H1 (cell line): ENCODE data around the gene HPD. TPM values are rescaled to one million over a fixed set of nuclear protein-coding genes. Genes with fewer than 3 reads are reported as not detected.

Source experiments
- CTCF ChIA-PET: fragments of 300-600 bp; sonication (Branson Sonifier 250); formaldehyde crosslinking; loops from one replicate; lab custom pipeline; 2021; ENCODE audit not compliant: partially characterized antibody; lab: Charles Lee
- POLR2A ChIA-PET: fragments of 300-600 bp; sonication (Branson Sonifier 250); formaldehyde crosslinking; loops from one replicate; lab custom pipeline; 2021; ENCODE audit warnings: inconsistent platforms; ENCODE audit not compliant: partially characterized antibody; lab: Charles Lee
- DNase-seq, 2 experiments: peaks; one replicate each; pipeline versions ENCODE4 v3.0.0 to v3.0.0-alpha.2; 2010 to 2022; ENCODE audit warnings: low spot score in 2 of 2, low read depth in 1 of 2, mixed read lengths in 1 of 2
- FAIRE-seq: peaks from 2 replicates; lab custom pipeline; 2011; peaks lifted over from hg19 to GRCh38; lab: Jason Lieb, UNC
- H2AFZ ChIP-seq: 2 replicates; pipeline ENCODE4 v1.8.1; 2012; ENCODE audit warnings: low read length, inconsistent platforms
- H2AK5ac ChIP-seq: 2 replicates; pipeline ENCODE4 v1.6.1; 2013; ENCODE audit warnings: low read depth, low read length
- H2BK120ac ChIP-seq: replicated peaks from 2 replicates; pipeline ENCODE3; 2013; ENCODE audit warnings: low read depth, low read length, inconsistent platforms
- H2BK12ac ChIP-seq: 2 replicates; pipeline ENCODE4 v1.6.1; 2013; ENCODE audit warnings: low read depth, low read length
- H2BK15ac ChIP-seq: 2 replicates; pipeline ENCODE4 v1.6.1; 2013; ENCODE audit warnings: low read length
- H2BK20ac ChIP-seq: 2 replicates; pipeline ENCODE4 v1.6.1; 2013; ENCODE audit warnings: low read length
- H2BK5ac ChIP-seq: 2 replicates; pipeline ENCODE4 v1.6.1; 2013; ENCODE audit warnings: low read depth, low read length
- H3K14ac ChIP-seq: 2 replicates; pipeline ENCODE4 v1.6.1; 2013; ENCODE audit warnings: inconsistent platforms; ENCODE audit not compliant: insufficient read length
- H3K18ac ChIP-seq: 2 replicates; pipeline ENCODE4 v1.6.1; 2013; ENCODE audit warnings: low read length; ENCODE audit errors: extremely low read depth
- H3K23ac ChIP-seq: 2 replicates; pipeline ENCODE4 v1.6.1; 2013; ENCODE audit warnings: inconsistent platforms; ENCODE audit not compliant: insufficient read length
- H3K23me2 ChIP-seq: 2 replicates; pipeline ENCODE4 v1.6.1; 2013; ENCODE audit warnings: low read depth, low read length
- H3K27ac ChIP-seq: 2 replicates; pipeline ENCODE4 v1.6.1; 2011; ENCODE audit warnings: low read depth, low read length, inconsistent platforms
- H3K27me3 ChIP-seq, 4 experiments: replicated peaks in 1 of 4; 1 replicate in 1 of 4; 2 replicates in 3 of 4; pipeline versions ENCODE4 v1.6.1 to v1.8.1; 2011 to 2013; ENCODE audit warnings: low read length in 3 of 4, mild to moderate bottlenecking in 3 of 4, inconsistent platforms in 2 of 4, mixed read lengths in 2 of 4, moderate library complexity in 1 of 4; ENCODE audit not compliant: control insufficient read depth in 3 of 4, insufficient read depth in 3 of 4; ENCODE audit errors: extremely low read depth in 1 of 4
- H3K36me3 ChIP-seq, 4 experiments: 2 replicates each; pipeline versions ENCODE4 v1.6.1 to v1.8.1; 2011 to 2013; ENCODE audit warnings: mild to moderate bottlenecking in 4 of 4, low read length in 3 of 4, moderate library complexity in 2 of 4, control low read depth in 1 of 4, inconsistent platforms in 1 of 4; ENCODE audit not compliant: insufficient read depth in 4 of 4, control insufficient read depth in 2 of 4
- H3K4ac ChIP-seq: replicated peaks from 2 replicates; pipeline ENCODE3; 2013; ENCODE audit warnings: low read length, low read depth, mixed read lengths, inconsistent platforms; ENCODE audit not compliant: insufficient read length
- H3K4me1 ChIP-seq, 4 experiments: replicated peaks in 1 of 4; 1 replicate in 1 of 4; 2 replicates in 3 of 4; pipeline versions ENCODE4 v1.6.1 to v1.8.1; 2011 to 2013; ENCODE audit warnings: low read length in 3 of 4, inconsistent platforms in 2 of 4, mixed read lengths in 1 of 4; ENCODE audit not compliant: insufficient read depth in 4 of 4, control insufficient read depth in 3 of 4
- H3K4me2 ChIP-seq, 2 experiments: 2 replicates each; pipeline versions ENCODE4 v1.6.1 to v1.8.1; 2011 to 2013; ENCODE audit warnings: low read depth in 2 of 2, low read length in 2 of 2, control low read depth in 1 of 2, inconsistent platforms in 1 of 2, mild to moderate bottlenecking in 1 of 2; ENCODE audit not compliant: insufficient read depth in 1 of 2
- H3K4me3 ChIP-seq, 4 experiments: fragments of 200-600, 300-600 bp in 1 of 4; sonication (generic), shearing (Covaris generic), sonication (Bioruptor Twin) in 1 of 4; 2 replicates each; pipeline versions ENCODE4 v1.5.1 to v1.8.1; 2011 to 2016; ENCODE audit warnings: low read length in 4 of 4, low read depth in 3 of 4, control low read depth in 2 of 4, inconsistent platforms in 2 of 4, mild to moderate bottlenecking in 2 of 4, mixed read lengths in 1 of 4, moderate library complexity in 1 of 4; ENCODE audit not compliant: insufficient read depth in 2 of 4; ENCODE audit errors: extremely low read depth in 1 of 4
- H3K56ac ChIP-seq: replicated peaks from 2 replicates; pipeline ENCODE3; 2013; ENCODE audit warnings: low read depth, mild to moderate bottlenecking, mixed read lengths, low read length, inconsistent platforms; ENCODE audit not compliant: insufficient read length
- H3K79me1 ChIP-seq: 2 replicates; pipeline ENCODE4 v1.6.1; 2013; ENCODE audit warnings: low read depth, low read length, control low read depth
- H3K79me2 ChIP-seq, 2 experiments: 2 replicates each; pipeline versions ENCODE4 v1.6.1 to v1.8.1; 2012 to 2013; ENCODE audit warnings: low read length in 2 of 2, mild to moderate bottlenecking in 2 of 2, inconsistent platforms in 1 of 2; ENCODE audit not compliant: insufficient read depth in 2 of 2, control insufficient read depth in 1 of 2
- H3K9ac ChIP-seq, 4 experiments: replicated peaks in 1 of 4; 1 replicate in 1 of 4; 2 replicates in 3 of 4; pipeline versions ENCODE4 v1.6.1 to v1.8.1; 2011 to 2013; ENCODE audit warnings: low read depth in 3 of 4, low read length in 3 of 4, control low read depth in 2 of 4, mild to moderate bottlenecking in 2 of 4, moderate library complexity in 2 of 4, inconsistent platforms in 1 of 4; ENCODE audit errors: extremely low read depth in 1 of 4
- H3K9me3 ChIP-seq, 2 experiments: 2 replicates each; pipeline versions ENCODE4 v1.6.1 to v1.8.1; 2012 to 2013; ENCODE audit warnings: mild to moderate bottlenecking in 2 of 2, moderate library complexity in 2 of 2, control low read depth in 1 of 2, inconsistent platforms in 1 of 2, low read depth in 1 of 2, low read length in 1 of 2, mixed read lengths in 1 of 2; ENCODE audit not compliant: insufficient read depth in 2 of 2
- H4K20me1 ChIP-seq, 2 experiments: replicated peaks in 1 of 2; 2 replicates each; pipeline versions ENCODE3 to v1.8.1; 2011 to 2013; ENCODE audit warnings: inconsistent platforms in 2 of 2, low read length in 2 of 2, mild to moderate bottlenecking in 1 of 2; ENCODE audit not compliant: insufficient read depth in 2 of 2, control insufficient read depth in 1 of 2
- H4K5ac ChIP-seq: 2 replicates; pipeline ENCODE4 v1.6.1; 2013; ENCODE audit warnings: low read length, low read depth, mixed read lengths, inconsistent platforms; ENCODE audit not compliant: insufficient read length
- H4K8ac ChIP-seq: 2 replicates; pipeline ENCODE4 v1.8.0; 2013; ENCODE audit warnings: mild to moderate bottlenecking, moderate library complexity, low read length, inconsistent platforms; ENCODE audit not compliant: insufficient read depth; ENCODE audit errors: extremely low read depth
- H4K91ac ChIP-seq: replicated peaks from 2 replicates; pipeline ENCODE3; 2013; ENCODE audit warnings: low read length, mixed read lengths, inconsistent platforms; ENCODE audit not compliant: insufficient read length
- ASH2L ChIP-seq: fragments of 200-600, 300-600 bp; sonication (generic); IDR thresholded peaks from one replicate; pipeline ENCODE4 v1.7.1; 2017; ENCODE audit warnings: low read length
- BCL11A ChIP-seq, 2 experiments: IDR thresholded peaks; one replicate each; pipeline ENCODE4 v1.6.1; 2011; ENCODE audit warnings: low read depth in 2 of 2, low read length in 2 of 2, mild to moderate bottlenecking in 2 of 2
- CBX5 ChIP-seq: fragments of 300-800, 300-1000 bp; sonication (generic); IDR thresholded peaks from 2 replicates; pipeline ENCODE4 v1.7.1; 2016; ENCODE audit warnings: antibody characterized with exemption, low read length, low read depth
- CHD1 ChIP-seq: IDR thresholded peaks from 2 replicates; pipeline ENCODE4 v1.6.1; 2012; ENCODE audit warnings: low read depth, low read length, improper control_type of control experiment
- CHD2 ChIP-seq: IDR thresholded peaks from 2 replicates; pipeline ENCODE4 v1.6.1; 2012; ENCODE audit warnings: low read length, improper control_type of control experiment
- FOSL1 ChIP-seq: IDR thresholded peaks from 2 replicates; pipeline ENCODE4 v1.6.1; 2011; ENCODE audit warnings: mild to moderate bottlenecking, low read depth, low read length, moderate library complexity; ENCODE audit not compliant: insufficient read depth
- MAFK ChIP-seq: IDR thresholded peaks from 2 replicates; pipeline ENCODE4 v1.6.1; 2012; ENCODE audit warnings: low read depth, mild to moderate bottlenecking, improper control_type of control experiment, low read length
- PHF8 ChIP-seq: fragments of 200-600 bp; sonication (generic); conservative IDR thresholded peaks from 2 replicates; pipeline ENCODE4 v1.7.1; 2012; ENCODE audit warnings: low read depth, mild to moderate bottlenecking, inconsistent platforms, low read length, moderate library complexity
- POLR2A ChIP-seq, 2 experiments: IDR thresholded peaks; 1 replicate in 1 of 2; 2 replicates in 1 of 2; pipeline ENCODE4 v1.6.1; 2011; ENCODE audit warnings: low read depth in 2 of 2, low read length in 2 of 2, mild to moderate bottlenecking in 2 of 2; ENCODE audit errors: control extremely low read depth in 1 of 2
- SIRT6 ChIP-seq: IDR thresholded peaks from one replicate; pipeline ENCODE4 v1.7.1; 2012; ENCODE audit warnings: low read length, inconsistent platforms
- SIX5 ChIP-seq: IDR thresholded peaks from 2 replicates; pipeline ENCODE4 v1.6.1; 2011; ENCODE audit warnings: mild to moderate bottlenecking, low read depth, low read length
- TAF1 ChIP-seq: IDR thresholded peaks from 2 replicates; pipeline ENCODE4 v1.6.1; 2011; ENCODE audit warnings: mild to moderate bottlenecking, low read depth, low read length
- WGBS, 2 experiments: shearing (Covaris generic) in 1 of 2; methylation state at CpG; one replicate each; pipeline versions ENCODE4 v1.1.6 to v1.1.7; 2013 to 2015; ENCODE audit warnings: low lambda C conversion rate in 2 of 2, mixed read lengths in 2 of 2, inconsistent platforms in 1 of 2, low coverage in 1 of 2, missing lambda C conversion rate in 1 of 2; ENCODE audit not compliant: insufficient replicate concordance in 2 of 2, insufficient coverage in 1 of 2, insufficient read length in 1 of 2; ENCODE audit errors: extremely low coverage in 1 of 2, missing lambda C conversion rate in 1 of 2; 5-methylcytosine and 5-hydroxymethylcytosine counted together
- polyA plus RNA-seq, 7 experiments: library from polyadenylated mRNA; depleted of rRNA in 3 of 7; stranded (reverse) in 5 of 7; unstranded in 2 of 7; fragments of >200 nt in 5 of 7; fragments of 200-250 nt in 2 of 7; gene quantifications; 1 replicate in 5 of 7; 2 replicates in 1 of 7; 4 replicates in 1 of 7; pipeline versions ENCODE4 v1.2.1 to v1.2.3, GENCODE V29; 2011 to 2013; ENCODE audit warnings: missing spikeins in 2 of 7, mixed read lengths in 2 of 7
- total RNA-seq: library from RNA; stranded (reverse); fragmentation: NEBNext Ultra II Directional; extraction: Animal tissue kit (Norgen Biotek cat#: 25700); gene quantifications from 2 replicates; pipeline ENCODE4 v1.2.1, GENCODE V29; 2021
- TF ChIP-seq, protein P1 (sequence below): IDR thresholded peaks from 2 replicates; pipeline ENCODE4 v1.6.1; 2012; ENCODE audit warnings: low read length, inconsistent platforms

The HPD gene
- total and polyA plus RNA-seq, 2 of the 8 experiments (the other 6 are each of a cell fraction or from before 2014, with no cell fraction given): 0.48 to 0.56 TPM

DNA sequence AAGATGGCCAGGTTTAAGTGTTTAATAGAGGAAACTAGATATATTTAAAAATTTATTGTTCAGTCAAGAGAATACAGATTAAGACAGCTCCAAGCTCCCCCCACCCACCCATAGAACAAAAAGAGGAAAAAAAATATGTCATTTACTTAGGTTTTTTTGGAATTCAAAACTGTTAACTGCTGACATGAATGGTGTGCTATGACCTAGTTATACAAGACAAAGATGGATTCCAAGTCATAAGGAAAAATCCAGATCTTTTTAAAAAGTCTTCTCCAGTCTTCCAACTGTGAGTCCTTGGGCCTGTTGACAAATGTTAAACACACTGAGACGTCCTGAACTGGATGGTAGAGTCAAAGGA, 56.2 kb downstream of the HPD start:
- peak overlapping the region; percentile 70 to 88 (median 81) for H3K4me3 ChIP-seq
- H3K9ac ChIP-seq: peak overlapping the region; percentile 64 to 98 (median 92)
- no peaks in the 10 kb centered on the region for H3K27me3 ChIP-seq
- peaks cover 6% of the 10 kb centered on the region in 2 experiments for H4K20me1 ChIP-seq
- H3K56ac ChIP-seq: no peak overlapping the region
- no peak overlapping the region for H3K4ac ChIP-seq
- no peak overlapping the region for H4K91ac ChIP-seq
- H2AFZ ChIP-seq: no peak overlapping the region
- ChIA-PET POLR2A (interaction anchor here (0.8 to 34.9 kb wide), 19 partner anchors 3 to 335 kb away, joined by 3 to 958 read pairs (median 4); partner anchors contain the start of genes MLXIP, PSMD9, RHOF and SETD1B), CTCF (interaction anchor here (1.4 to 12.0 kb wide), 5 partner anchors 7 to 116 kb away, joined by 3 to 363 read pairs (median 8); partner anchors contain the start of genes PSMD9 and RHOF)
- DNase-seq: no peak
- no peak overlapping the region for H2BK15ac ChIP-seq
- H2AK5ac ChIP-seq: peak overlapping the region; percentile 55; the same call in 1 of the 2 replicates
- H3K4me1 ChIP-seq: peaks cover 11 to 33% (median 24%) of the 10 kb centered on the region in 4 experiments
- H2BK12ac ChIP-seq: no peak overlapping the region; the same call in 1 of the 2 replicates
- peak overlapping the region; percentile 73; the same call in 1 of the 2 replicates for H3K18ac ChIP-seq
- H3K4me2 ChIP-seq: peak overlapping the region; percentile 83 to 92
- H3K79me1 ChIP-seq: peaks cover 11% of the 10 kb centered on the region
- H3K36me3 ChIP-seq: peaks cover 0 to 16% (median 1%) of the 10 kb centered on the region in 4 experiments; a peak in 3 of 8 replicates
- WGBS, 2 experiments: 0% methylated on average over 1 of the region's 1 CpG; no CpG with 5 or more reads in 1 of the 2 experiments
- peaks cover 0 to 47% of the 10 kb centered on the region in 2 experiments; a peak in 2 of 4 replicates for H3K79me2 ChIP-seq
- H3K9me3 ChIP-seq: no peaks in the 10 kb centered on the region
- peak overlapping the region; percentile 86 for H2BK5ac ChIP-seq
- H4K5ac ChIP-seq: peak overlapping the region; percentile 88
- peak overlapping the region; percentile 97 for H3K27ac ChIP-seq
- H2BK120ac ChIP-seq: no peak overlapping the region
- no peak overlapping the region for H4K8ac ChIP-seq
- no peak overlapping the region for H2BK20ac ChIP-seq
- no peak overlapping the region for H3K23ac ChIP-seq
- H3K23me2 ChIP-seq: peaks cover 30% of the 10 kb centered on the region
- no peak overlapping the region for H3K14ac ChIP-seq
- no peak for FAIRE-seq
- TF ChIP-seq MAFK: no peak
- TF ChIP-seq SIX5: no peak
- no peak for TF ChIP-seq CBX5
- no peak for TF ChIP-seq POLR2A (IDR thresholded peaks at IDR 0.05; ENCODE audit: control extremely low read depth in 1 of 2, low read depth in 2 of 2, low read length in 2 of 2)
- no peak for TF ChIP-seq FOSL1
- TF ChIP-seq CHD2: no peak
- TF ChIP-seq SIRT6: no peak
- TF ChIP-seq ASH2L: no peak
- TF ChIP-seq, protein P1, sequence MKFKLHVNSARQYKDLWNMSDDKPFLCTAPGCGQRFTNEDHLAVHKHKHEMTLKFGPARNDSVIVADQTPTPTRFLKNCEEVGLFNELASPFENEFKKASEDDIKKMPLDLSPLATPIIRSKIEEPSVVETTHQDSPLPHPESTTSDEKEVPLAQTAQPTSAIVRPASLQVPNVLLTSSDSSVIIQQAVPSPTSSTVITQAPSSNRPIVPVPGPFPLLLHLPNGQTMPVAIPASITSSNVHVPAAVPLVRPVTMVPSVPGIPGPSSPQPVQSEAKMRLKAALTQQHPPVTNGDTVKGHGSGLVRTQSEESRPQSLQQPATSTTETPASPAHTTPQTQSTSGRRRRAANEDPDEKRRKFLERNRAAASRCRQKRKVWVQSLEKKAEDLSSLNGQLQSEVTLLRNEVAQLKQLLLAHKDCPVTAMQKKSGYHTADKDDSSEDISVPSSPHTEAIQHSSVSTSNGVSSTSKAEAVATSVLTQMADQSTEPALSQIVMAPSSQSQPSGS: no peak; the same call in 1 of the 2 replicates
- peak; percentile 62 for TF ChIP-seq CHD1
- no peak for TF ChIP-seq BCL11A (IDR thresholded peaks at IDR 0.05; ENCODE audit: low read depth in 2 of 2, low read length in 2 of 2)
- TF ChIP-seq TAF1: no peak
- TF ChIP-seq PHF8: peak; percentile 29; the same call in 1 of the 2 replicates
